ENCODE results near the gene FAM118A.
"Not testable (repeated sequence)": the region's sequence is repeated elsewhere in the genome, so short reads cannot be mapped to it uniquely, and the experiment has no call there.

The FAM118A gene

DNA sequence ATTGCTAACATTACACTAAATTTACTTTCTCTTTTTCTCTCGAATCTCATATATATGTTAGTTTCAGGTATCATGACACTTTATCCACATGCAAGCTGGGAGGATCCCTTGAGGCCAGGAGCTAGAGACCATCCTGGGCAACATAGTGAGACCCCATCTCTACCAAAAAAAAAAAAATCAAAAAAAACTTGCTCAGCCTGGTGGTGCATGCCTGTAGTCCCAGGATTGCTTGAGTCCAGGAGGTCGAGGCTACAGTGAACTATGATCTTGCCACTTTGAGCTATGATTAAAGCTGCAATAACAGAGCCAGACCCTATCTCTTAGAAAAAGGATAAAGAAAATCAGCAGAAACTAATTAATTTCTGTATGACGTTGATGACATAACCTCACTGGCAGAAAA, 28.7 kb upstream of the FAM118A start:
- DNase-seq (ENCODE audit: low read depth in 2 of 2) = no peak

- DNase-seq (ENCODE audit: low read depth in 2 of 2) = peak; percentile 33 to 39
Observed at GRCh38 chr22:45284705-45285262, 24.9 kb upstream of the FAM118A start, which contains the start of gene UPK3A. Gene UPK3A (plus strand): TSS chr22:45284949. CDS start chr22:45285014, 65 bp downstream.

GRCh38 chr22:45285263-45286058, 24.3 kb upstream of the FAM118A start:
- no peak for DNase-seq (ENCODE audit: low read depth in 2 of 2)

DNA sequence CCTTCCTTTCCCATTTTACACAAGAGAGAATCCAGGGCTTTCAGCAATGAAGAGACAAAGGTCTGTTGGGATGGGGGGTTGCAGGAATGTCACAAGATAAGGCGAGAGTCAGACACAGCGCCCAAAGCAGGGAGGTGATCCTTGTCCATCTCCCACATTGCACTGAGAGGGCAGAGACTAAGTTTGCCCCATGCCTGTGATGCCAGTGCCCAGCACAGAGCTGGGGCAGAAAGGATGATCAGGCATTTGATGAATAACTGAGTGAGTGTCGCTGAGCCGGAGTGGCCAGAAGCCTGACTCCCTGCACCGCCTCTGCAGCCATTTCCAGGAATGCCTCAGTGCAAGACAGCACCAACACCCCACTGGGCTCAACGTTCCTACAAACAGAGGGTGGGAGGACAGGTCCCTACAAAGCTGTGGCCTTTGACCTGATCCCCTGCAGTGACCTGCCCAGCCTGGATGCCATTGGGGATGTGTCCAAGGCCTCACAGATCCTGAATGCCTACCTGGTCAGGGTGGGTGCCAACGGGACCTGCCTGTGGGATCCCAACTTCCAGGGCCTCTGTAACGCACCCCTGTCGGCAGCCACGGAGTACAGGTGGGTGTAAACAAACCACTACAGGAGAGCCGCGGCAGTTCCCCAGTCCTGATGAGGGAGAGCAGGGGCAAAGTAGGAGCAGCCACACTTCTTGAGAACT, 22.7 kb upstream of the FAM118A start:
- no peak for DNase-seq (ENCODE audit: low read depth in 2 of 2)

DNA sequence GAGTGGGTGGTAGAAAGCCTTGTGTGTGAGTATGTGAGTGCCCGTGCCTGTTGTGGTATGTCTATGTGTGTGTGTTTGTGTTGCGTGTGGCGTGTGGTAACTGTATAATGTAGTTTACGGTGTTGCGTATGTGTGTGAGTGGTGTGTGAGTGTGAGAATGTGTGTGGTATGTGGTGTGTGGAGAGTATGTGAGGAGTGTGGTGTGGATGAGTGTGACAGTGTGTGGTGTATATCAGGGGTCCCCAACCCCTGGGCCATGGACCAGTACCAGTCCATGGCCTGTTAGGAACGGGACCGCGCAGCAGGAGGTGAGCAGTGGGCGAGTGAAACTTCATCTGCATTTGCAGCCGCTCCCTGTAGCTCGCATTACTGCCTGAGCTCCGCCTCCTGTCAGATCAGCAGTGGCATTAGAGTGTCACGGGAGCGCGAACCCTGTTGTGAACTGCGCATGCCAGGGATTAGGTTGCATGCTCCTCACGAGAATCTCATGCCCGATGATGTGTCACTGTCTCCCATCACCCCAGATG, 19.3 kb upstream of the FAM118A start:
- DNase-seq (ENCODE audit: low read depth in 2 of 2) = no peak

DNA sequence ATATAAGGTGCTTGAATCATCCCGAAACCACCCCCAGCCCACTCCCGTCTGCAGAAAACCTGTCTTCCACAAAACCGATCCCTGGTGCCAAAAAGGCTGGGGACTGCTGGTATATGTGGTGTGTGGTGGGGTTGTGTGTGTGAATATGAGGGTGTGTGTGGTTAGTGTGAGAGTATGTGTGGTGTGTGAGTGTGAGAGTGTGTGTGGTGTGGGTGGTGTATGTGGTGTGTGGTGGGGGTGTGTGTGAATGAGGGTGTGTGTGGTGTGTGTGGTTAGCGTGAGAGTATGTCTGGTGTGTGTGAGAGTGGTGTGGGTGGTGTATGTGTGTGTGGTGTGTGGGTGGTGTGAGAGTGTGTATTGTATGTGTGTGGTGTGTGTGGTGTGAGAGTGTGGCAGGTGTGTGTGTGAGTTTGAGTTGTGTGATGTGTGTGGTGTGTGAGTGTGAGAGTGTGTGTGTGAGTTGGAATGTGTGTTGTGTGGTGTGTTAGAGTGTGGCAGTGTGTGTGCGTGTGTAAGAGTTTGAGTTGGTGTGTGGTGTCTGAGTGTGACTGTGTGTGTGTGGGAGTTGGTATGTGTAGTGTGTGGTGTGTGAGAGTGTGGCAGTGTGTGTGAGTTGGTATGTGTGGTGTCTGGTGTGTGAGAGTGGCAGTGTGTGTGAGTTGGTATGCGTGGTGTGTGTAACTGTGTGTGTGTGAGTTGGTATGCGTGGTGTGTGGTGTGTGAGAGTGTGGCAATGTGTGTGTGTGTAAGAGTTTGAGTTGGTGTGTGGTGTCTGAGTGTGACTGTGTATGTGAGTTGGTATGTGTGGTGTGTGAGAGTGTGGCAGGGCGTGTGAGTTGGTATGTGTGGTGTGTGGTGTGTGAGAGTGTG, 18.4 kb upstream of the FAM118A start:
- no peak for DNase-seq (ENCODE audit: low read depth in 2 of 2)

GRCh38 chr22:45291931-45292290, 17.8 kb upstream of the FAM118A start:
- no peak for DNase-seq (ENCODE audit: low read depth in 2 of 2)

GRCh38 chr22:45292731-45293442, 16.8 kb upstream of the FAM118A start:
- no peak for DNase-seq (ENCODE audit: low read depth in 2 of 2)

- DNase-seq (ENCODE audit: low read depth in 2 of 2) = no peak
Observed at GRCh38 chr22:45294030-45294429, 15.7 kb upstream of the FAM118A start.

DNA sequence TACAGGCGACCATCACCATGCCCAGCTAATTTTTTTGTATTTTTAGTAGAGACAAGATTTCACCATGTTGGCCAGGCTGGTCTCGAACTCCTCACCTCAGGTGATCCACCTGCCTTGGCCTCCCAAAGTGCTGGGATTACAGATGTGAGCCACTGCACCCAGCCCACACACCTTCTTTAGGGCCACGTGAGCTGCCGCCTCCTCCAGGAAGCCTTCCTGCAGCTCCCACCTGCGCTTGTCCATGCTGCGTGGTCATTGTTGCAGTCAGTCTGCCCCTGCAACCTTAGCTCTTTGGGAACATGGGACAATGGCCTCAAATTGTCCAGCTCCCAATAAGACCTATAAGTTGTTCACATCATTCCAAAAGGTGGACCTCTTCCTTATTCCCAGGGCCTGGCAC, 14.7 kb upstream of the FAM118A start:
- not testable (repeated sequence) for DNase-seq (ENCODE audit: low read depth in 2 of 2)

GRCh38 chr22:45295492-45295891, 14.2 kb upstream of the FAM118A start:
- DNase-seq (ENCODE audit: low read depth in 2 of 2) = no peak

- DNase-seq (ENCODE audit: low read depth in 2 of 2) = no peak
Observed at GRCh38 chr22:45296628-45297297, 13.0 kb upstream of the FAM118A start.

GRCh38 chr22:45298934-45299505, 10.7 kb upstream of the FAM118A start:
- no peak for DNase-seq (ENCODE audit: low read depth in 2 of 2)

GRCh38 chr22:45302751-45303150, 7.0 kb upstream of the FAM118A start:
- no peak for DNase-seq (ENCODE audit: low read depth in 2 of 2)

- no peak for DNase-seq (ENCODE audit: low read depth in 2 of 2)
Observed at GRCh38 chr22:45303181-45303580, 6.6 kb upstream of the FAM118A start.

DNA sequence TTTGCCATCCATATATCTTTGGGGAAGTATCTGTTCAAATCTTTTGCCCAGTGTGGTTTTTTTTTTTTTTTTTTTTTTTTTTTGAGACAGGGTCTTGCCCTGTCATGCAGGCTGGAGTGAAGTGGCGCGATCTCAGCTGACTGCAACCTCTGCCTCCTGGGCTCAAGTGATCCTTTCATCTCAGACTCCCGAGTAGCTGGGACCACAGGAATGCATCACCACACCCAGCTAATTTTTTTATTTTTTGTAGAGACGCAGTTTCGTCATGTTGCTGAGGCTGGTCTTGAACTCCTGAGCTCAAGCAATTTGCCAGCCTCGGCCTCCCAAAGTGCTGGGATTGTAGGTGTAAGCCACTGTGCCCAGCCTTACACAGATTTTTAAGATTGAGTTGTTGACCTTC, 4.8 kb upstream of the FAM118A start:
- DNase-seq (ENCODE audit: low read depth in 2 of 2) = no peak

- DNase-seq (ENCODE audit: low read depth in 2 of 2) = no peak
Observed at GRCh38 chr22:45305456-45306075, 4.2 kb upstream of the FAM118A start.

GRCh38 chr22:45306139-45306538, 3.6 kb upstream of the FAM118A start:
- DNase-seq (ENCODE audit: low read depth in 2 of 2) = no peak

- DNase-seq (ENCODE audit: low read depth in 2 of 2) = no peak
Observed at GRCh38 chr22:45308391-45308956, 1.3 kb upstream of the FAM118A start.

Data from stimulated activated CD8-positive, alpha-beta memory T cell treated with anti-CD3 and anti-CD28 coated beads, Interleukin-2, amount 100 ng/mL, for 48 hours (primary cell).